Measurements from ENCODE around the gene NFKB1.

GRCh38 chr4:102524691-102525090, 23.5 kb downstream of the NFKB1 start:
- TF ChIP-seq POLR2AphosphoS5 (IDR thresholded peaks at IDR 0.05) = no peak
- TF ChIP-seq CTCF (IDR thresholded peaks at IDR 0.05) = no peak
- no peak for TF ChIP-seq POLR2A (IDR thresholded peaks at IDR 0.05)
- TF ChIP-seq EP300 (IDR thresholded peaks at IDR 0.05) = no peak
